ENCODE data around the gene CRELD2.

Gene CRELD2

DNA sequence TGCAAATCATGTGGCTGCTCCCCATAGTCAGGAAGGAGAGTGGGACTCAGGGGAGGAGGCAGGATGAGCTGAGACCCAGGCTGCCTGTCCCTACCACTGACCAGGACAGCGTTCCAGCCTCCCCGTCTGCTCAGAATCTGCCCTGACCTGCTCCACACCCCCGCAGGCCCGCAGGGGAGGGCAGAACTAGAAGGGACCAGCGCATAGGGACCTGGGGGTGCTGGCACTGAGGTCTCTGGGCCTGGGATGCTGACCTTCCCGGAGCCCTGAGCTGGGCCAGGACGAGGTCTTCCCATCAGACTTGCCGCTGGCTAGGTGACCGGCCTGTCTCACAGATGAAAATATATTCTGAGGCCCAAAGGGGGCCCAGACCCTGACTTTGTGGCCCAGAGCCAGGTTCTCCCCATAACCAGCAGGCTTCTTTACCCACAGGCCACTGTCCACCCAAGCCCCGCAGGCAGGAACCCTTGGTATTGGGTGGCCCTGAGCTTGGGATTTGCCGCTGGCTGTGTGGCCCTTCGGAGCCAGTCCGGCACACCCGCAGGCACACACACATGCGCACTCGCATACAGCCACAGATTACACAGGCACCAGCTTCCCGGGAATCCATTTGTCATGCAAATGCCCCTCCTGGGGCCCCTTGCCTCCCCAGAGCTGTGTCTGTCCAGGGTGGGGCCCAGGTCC lies 28.3 kb downstream of the CRELD2 start:
- DNase-seq (ENCODE audit: low spot score), result no peak

DNA sequence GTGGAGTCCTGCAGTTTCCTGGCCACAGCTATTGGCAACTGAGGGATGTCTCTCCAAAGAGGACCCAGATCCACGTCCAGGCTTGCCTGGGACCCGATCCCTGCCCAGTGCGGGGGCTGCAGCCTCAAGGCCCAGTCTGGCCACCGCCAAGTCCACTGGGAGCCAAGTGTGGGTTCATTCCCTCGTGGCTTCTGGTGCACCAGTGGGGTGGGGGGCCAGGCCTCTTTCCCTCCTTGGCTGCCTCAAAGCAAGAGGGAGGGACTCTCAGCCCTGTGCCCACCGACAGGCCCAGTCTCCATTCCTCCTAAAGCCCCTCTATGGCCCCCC lies 28.8 kb downstream of the CRELD2 start:
- DNase-seq (ENCODE audit: low spot score), result no peak

DNA sequence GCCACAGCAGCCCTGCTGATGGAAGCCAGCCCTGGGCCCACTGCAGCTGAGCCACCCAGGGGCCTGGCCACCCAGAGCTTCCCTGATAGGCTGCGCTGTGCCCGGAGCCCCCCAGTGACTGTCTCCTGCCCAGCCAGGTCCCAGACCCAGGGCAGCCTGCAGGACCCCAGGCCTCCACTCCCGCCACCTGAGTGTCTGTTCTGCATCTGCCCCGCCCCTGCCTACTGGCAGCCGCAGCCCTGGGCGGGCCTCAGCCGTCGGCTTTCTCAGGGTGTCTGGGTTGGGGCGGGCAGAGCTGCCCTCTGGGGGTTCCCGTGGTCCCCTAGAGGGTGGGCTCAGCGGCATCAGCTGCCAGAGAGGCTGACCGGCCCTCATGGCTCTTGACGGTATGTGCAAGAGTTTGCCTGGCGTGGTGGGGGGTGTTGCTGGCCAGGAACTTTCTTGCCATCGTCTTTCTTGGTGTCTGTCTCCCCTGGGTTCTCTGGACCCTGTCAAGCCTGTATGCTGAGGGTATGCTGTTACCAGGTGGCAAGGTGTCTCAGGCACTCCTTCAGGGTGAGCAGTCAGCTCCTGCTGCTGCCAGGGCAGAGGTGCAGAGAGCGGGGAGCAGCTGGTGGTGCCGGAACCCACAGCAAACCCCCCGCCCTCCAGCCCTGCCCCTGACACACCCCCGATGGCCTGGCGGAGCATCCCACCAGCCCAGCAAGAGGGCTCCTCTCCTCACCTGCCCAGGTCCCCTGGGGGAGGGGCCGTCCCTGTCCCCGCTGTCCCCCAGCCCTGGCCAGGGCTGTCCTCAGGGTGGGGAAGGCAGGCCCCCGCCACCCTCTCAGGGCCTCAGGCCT lies 29.9 kb downstream of the CRELD2 start:
- DNase-seq (ENCODE audit: low spot score), result no peak

DNA sequence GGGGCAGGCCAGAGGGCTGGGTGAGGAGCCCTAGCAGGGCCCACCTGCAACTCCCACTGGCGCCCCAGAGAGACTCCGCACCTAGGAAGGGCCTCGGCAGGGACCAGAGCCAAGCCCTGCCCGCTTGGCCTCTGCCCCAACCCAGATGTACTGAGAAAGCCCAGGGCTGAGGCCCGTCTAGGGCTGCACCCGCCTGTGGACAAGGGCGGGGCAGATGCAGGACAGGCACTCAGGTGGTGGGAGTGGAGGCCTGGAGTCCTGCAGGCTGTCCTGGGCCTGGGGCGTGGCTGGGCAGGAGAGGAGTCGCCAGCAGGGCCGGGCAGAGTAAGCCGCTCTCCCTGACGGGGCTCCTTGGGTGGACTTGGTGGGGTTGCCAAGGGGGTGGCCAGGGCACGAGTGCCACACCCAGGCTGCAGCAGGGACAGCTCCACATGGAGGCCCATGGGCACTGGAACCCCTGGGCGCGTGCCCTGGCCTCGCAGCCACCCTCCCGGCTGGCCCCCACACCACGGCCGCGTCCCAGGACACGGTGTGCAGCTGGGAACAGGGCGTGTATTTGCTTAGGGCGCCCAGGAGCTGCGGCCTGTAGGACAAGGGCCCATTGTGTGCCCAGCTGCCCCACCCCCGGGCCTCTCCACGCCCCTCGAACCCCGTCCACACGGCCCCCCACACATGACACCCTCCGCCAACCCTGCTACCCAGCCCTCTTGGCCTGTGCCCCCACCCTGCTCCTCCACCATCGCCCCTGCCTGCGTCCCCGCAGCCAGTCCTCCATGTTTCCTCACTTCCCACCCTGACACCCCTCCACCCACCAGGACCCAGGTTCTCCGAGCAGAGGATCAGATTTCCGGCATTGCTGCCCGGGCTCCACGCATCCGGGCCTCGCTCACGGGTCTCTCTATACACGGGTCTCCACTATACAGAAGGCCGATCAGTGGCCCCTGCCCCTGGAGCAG lies 30.8 kb downstream of the CRELD2 start:
- no peak for DNase-seq (ENCODE audit: low spot score)

DNA sequence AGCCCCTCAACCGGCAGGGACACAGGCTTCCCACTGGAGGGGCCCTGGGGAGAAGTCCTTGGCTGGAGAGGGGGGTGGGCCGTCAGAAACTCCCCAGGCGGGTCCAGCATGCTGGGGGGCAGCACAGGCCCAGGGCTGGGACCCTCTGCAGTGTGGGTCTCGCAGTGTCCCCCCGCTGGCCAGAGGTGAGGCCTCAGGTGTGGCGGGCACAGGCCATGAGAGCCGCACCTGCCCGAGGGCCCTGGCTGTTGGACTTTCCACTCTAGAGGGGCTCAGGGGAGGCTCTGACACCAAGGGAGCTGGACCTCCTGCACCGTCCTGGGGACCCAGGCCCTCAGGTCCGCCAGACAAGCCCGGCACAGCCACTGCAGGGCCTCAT lies 31.5 kb downstream of the CRELD2 start:
- DNase-seq (ENCODE audit: low spot score), result no peak

DNA sequence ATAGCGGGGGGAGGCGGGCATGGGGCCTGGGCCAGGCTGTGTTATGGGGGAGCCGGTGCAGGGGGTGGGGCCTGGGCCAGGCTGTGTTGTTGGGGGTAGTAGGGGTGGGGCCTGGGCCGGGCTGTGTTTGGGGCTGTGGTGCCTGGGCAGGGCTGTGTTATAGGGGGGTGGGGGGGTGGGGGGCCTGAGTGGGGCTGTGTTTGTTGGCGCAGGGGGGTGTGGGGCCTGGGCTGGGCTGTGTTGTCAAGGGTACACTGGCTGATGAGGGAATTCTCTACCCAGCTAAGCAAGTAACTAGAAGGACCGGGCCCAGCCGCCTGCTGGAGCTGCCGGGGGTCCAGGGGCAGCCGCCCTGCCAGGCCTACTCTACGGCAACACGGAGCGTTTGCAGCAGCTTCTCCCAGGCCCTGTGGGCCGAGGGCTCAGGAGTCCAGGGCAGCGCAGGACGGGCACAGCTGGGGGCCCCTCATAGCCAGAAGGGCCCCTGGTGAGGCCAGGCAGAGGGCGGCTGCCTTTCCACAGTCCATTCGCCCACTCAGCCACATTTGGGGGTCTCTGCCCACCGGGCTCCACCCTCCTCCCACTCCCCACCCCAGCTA lies 32.1 kb downstream of the CRELD2 start:
- DNase-seq (ENCODE audit: low spot score), result no peak

DNA sequence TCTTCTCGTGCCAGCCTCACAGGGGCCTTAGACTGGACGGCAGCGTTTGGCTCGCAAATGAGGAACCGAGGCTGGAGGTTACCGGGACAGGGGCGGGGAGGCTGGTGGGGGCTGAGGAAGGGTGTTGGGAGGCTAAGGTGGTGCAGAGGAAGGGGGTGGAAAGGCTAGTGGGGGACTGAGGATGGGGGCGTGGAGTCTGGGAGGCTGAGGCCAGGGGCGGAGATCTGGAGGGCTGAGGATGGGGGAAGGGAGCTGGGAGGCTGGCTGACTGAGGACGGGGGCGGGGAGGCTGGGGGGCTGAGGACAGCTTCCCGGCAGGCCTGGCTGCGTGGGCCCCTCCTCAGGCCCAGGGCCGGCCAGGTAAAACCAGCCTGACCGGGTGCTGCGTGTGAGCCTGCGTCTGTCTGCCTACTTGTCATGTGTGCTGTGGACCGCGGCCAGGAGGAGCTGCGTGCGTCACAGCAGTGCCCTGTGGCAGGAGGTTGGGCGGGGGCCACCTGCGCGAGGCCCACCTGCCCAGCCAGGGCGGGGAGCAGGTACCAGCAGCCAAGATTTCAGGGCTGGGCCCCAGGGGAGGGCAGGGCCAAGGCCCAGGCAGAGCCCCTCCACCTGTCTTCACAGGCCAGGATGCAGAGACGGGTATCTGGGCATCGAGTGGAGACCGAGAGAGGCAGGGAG lies 32.7 kb downstream of the CRELD2 start:
- no peak for DNase-seq (ENCODE audit: low spot score)

DNA sequence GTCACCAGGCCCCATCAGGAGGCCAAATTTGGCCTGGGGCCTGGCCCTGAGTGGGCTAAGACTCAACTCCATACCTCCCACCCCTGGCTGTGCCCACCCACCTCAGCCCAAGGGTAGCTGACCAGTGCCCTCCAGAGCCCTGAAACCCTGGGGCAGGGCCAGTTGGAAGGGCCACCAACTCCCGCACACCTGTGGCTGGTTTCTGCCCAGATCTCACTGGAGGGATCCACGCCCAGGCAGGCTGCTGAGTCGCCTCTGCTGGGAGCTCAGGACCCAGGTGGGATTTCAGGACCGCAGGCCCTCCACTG lies 33.2 kb downstream of the CRELD2 start:
- no peak for DNase-seq (ENCODE audit: low spot score)

DNA sequence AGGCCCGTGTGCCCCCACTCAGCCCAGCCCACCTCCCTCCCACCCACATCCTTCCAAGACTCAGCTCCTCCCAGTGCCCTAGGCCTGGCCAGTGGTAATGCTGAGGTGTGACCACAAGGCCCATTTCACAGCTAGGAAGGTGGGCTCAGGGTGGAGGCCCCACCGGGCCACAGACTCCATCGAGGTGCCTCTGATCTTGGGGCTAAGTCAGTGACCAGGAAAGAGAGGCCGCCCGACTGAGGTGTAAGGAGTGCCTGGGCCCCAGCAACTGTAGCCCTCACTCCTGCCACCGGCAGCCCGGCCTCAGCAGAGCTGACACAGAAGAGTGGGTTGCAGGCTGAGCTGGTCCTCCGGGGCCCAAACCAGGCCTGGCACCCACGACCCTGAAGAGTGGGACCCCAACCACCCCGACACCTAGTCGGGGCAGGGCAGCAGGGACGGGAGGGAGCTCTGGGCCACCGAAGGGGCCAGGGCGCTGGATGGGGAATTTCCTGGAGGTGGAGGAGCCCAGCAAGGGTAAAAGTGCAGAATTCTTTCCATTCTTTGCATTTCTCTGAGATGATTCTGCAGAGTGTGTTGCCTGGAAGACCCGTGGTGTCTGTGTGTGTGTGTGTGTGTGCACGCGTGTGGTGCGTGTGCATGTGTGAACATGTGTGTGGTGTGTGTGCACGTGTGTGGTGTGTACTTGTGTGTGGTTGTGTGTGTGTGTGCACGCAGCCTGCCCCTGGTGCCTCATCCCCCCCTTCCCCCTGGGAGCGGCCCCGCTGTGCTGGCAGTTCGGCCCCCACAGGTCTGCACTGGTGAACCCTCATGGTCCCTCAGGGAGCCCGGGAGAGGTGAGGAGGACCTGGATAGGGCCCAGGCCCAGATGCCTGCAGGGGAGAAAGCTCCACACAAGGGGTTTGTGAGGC lies 33.8 kb downstream of the CRELD2 start:
- DNase-seq (ENCODE audit: low spot score), result peak; percentile 95

DNA sequence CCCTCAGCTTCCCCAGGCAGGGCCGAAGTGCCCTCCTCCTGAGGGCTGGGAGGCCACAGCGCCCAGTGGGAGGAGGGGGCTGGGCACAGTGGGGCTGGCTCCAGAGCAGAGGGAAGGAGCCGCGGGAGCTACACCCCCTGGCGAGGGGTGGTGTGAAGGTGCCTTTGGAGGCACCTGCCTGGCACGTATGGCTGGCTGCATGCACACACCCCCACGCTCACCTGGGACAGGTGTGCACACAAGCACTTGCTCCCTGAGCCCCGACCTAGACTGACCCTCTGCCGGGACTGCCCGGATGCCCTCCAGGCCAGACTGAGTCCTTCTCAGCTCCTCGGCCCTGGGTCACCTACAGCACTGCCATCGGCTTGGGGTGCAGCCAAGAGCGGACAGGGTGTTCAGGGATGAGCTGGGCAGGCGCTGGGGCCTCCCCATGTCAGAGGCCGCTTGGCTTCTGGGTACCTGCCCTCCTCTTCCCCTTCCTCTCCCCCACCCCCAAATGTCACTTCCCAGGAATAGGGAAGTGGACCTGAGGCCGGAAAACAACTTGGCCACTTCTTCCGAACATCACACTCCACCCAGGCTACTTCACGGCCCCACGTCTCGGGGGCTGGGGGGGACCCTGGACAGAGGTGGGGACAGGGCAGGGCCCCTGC lies 34.7 kb downstream of the CRELD2 start:
- no peak for DNase-seq (ENCODE audit: low spot score)

DNA sequence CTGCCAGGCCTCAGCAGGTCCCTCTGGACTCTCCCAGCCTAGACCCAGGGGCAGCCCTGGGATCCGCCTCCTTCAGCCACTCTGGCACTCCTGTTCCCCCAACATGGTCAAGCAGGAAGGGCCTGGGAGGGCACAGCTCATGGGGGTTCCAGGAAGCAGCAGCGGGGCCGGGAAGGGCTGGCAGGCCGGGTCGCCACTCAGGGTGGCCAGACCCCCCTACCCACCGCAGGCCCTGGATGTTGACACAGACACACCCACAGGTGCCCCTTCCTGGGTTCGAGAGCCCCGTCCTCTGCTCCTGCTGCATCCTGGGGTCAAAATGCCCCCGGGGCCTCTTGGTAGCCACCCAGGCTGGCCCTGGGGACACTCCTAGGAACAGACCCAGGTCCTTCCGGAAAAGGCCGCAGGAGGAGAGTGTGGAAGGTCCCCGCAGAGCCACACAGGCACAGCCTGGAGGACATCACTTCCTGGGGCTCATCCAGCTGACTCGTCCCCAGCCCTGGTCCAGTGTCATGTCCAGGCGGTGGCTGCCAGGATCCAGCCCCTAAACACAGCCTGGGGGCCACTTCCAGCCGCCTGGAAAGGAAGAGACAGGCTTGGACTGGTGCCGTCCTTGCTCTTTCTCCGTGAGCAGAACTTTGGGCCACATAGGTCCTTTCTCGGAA lies 35.4 kb downstream of the CRELD2 start:
- no peak for DNase-seq (ENCODE audit: low spot score)

DNA sequence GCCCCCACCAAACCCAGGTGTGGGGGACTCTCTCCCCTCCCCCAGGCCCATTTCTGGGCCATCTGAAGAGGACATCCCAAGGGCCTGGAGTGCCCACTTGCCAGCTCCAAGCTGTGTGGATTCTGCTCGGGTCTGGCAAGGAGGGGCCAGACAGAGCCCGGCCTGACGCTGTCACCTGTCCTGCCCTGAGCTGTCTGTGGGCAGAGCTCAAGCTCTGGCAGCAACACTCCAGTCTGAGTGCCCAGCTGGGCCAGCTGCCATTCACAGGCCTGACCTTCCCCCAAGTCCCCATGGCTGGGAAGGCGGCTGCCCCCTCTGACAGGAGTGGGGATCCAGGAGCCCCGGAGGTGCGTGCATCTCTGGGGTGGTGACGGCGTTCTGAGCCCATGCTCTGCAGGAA lies 35.9 kb downstream of the CRELD2 start:
- no peak for DNase-seq (ENCODE audit: low spot score)

DNA sequence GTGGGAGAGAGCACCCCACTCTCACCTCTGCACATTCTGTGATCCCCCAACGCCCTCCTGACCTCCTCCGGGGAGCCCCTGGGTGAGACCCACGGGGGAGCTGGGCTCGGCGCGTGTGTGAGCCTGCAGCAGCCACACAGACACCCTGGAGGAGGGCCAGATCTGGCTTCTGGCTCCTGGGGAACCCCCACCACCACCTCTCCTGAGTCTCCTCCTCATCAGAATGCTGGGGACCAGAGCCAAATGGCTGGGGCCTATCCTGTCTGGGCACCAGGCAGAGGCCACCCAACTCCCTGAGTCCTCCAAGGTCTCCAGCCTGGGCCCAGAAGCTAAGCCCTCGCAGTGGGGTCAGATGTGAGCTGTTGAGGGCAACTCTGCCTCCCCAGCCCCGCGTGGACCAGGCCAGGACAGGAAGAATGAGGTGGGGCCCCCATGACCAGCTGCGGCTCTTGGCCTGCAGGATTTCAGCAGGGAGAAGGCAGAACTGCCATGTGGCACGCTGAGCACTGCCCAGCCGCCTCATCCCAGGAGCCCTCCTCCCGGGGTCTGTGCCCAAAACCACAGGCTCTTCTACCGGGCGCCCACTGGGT lies 36.7 kb downstream of the CRELD2 start:
- DNase-seq (ENCODE audit: low spot score), result no peak

DNA sequence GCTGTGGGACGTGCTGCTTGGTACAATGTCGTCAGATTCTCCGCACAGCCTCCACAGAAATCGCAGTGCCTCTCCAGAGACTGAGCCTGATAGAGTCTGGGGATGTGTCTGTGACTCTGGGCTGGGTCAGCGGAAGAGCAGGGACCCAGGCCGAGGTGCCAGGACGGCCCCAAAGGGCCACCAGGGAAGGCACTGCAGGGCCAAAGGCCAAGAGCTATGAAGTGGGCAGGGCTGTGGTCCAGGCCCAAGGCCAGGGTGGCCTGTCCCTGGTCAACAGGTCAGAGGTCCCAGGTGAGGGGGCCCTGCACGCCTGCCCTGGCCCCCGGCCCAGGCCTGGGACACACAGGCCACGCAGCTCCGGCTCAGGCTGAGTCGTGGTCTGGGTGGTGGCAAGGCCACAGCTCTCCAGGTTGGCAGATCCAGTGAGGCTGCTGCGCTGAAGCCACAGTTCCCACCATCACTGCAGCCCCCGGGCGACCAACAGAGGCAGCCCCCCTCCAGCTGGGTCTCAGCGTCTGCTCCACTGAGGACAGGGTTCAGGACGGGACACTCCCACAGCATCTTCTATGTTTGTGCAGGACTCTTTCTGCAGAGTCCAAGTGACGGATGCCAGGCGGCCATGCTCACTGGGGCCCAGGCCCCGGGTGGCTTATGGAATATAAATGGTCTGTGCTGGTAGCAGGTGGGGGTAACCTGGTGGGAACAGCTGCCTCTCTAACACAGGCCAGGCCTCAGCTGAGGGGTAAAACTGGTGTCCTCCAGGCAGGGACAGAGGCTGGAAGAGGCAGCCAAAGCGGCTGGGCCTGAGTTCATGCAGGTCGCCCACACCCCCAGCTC lies 37.4 kb downstream of the CRELD2 start:
- DNase-seq (ENCODE audit: low spot score), result no peak

DNA sequence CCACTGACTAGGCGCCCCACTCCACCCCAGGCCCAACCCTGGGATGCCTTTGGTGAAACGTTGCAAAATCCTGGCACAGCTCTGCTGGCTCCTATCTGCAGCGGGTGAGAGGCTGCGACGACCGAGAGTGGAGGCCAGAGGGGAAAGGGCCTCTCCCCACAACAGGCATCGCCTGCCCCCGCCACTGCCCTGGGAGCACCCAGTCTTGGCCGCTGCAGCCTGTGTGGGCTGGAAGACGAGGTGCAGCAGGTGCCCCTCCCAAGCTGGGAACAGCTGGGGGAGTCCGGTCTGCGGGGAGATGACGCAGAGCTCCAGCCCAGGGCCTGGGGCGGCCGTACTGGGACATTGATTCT lies 38.0 kb downstream of the CRELD2 start:
- no peak for DNase-seq (ENCODE audit: low spot score)

DNA sequence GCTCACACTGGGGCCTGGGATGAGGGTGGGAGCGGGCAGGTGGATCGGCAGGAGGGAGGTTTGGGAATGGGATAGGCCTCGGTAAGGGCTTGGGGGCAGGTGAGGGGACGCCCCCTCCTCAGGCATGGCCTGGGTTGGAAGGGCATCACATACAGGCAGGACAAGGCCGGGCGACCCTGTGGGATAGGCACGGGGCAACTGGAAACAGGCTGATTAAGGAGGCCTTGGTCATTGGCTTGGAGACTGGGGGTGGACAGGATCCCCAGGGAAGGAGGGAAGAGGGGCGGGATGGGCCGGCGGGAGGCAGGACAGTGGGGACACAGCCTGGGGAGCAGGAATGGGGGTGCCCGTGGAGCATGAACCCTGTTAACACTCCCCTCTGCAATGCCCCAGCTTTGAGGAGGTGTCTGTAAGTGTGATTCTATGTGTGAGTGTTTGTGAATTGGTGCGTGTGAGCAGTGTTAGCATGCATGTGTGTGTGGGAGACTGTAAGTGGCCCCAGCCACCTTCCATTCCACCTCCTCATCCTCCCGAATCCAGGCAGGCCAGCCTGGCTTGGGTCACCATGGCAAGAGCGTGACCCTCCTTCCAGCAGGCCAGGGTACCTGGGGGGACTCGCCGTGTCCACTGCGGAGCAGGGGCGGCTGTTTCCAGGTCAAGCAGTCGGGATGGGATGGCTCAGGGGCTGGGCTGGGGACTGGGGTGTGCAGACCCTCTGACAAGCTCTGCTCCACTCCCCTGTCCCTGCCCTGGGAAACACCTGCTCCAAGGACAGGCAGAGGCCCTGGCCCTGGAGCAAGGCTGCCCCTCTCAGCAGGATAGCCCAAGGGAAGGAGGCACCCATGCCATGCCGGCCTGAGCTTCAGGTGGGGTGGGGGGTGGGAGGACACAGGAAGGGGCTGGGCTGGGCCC lies 38.7 kb downstream of the CRELD2 start:
- no peak for DNase-seq (ENCODE audit: low spot score)

DNA sequence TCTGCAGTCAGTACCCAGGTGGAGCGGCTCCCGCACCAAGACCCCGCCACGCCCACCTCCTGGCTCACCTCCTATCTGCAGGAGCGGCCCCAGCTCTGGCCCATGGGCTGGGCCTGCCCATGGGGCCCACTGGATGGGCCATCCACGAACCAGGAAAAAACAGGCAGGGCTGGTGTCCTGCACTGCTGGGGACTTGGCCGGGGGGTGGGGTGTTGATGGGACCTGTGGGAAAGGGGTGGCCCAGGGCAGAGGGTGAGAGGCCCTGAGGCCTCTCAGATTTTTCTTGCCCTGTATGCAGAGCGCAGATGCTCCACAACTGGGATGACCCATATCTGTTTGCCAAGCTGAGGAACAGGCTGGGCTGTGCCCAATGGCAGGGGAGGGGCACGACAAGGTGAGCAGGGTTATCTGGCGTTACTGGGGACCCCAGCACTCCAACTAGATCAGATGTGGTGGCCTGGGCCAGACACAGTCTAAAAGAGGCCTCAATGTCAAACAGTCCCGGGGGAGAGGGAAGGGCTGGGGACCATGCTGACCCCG lies 39.5 kb downstream of the CRELD2 start:
- DNase-seq (ENCODE audit: low spot score), result no peak

Data from hepatic stellate cell (primary cell).